Stimulated activated naive B cell treated with anti-CD40 and anti-IgM and Interleukin-4, amounts not matched to agents 10 μg/mL and 1 μg/mL and 100 μg/mL, for 72 hours (primary cell): Measurements from ENCODE around the gene L3MBTL1.
A peak's percentile ranks its signal among the peaks of the same experiment; 100 is the strongest.

Source experiments
- ATAC-seq, 2 donors: fragments of 150-1000 bp; cut with Tn5 transposase; replicated peaks; 2 replicates each; pipeline ENCODE4 v1.10.0; 2021; ENCODE audit warnings: moderate library complexity in 1 of 2
- DNase-seq: peaks from one replicate; pipeline ENCODE4 v3.0.0; 2021
- H3K27ac Mint-ChIP-seq: one replicate; pipeline ENCODE4 v1.8.0; 2022; ENCODE audit warnings: mild to moderate bottlenecking, mixed read lengths
- H3K27me3 Mint-ChIP-seq, 2 donors: one replicate each; pipeline ENCODE4 v1.8.0; 2022; ENCODE audit warnings: mixed read lengths in 2 of 2
- H3K36me3 Mint-ChIP-seq, 2 donors: one replicate each; pipeline ENCODE4 v1.8.0; 2022; ENCODE audit warnings: mixed read lengths in 2 of 2, mild to moderate bottlenecking in 1 of 2
- H3K4me1 Mint-ChIP-seq, 2 donors: one replicate each; pipeline ENCODE4 v1.8.0; 2022; ENCODE audit warnings: mixed read lengths in 2 of 2, mild to moderate bottlenecking in 1 of 2
- H3K4me3 Mint-ChIP-seq, 2 donors: one replicate each; pipeline ENCODE4 v1.8.0; 2022; ENCODE audit warnings: mild to moderate bottlenecking in 2 of 2, mixed read lengths in 2 of 2, moderate library complexity in 1 of 2
- H3K9me3 Mint-ChIP-seq, 2 donors: one replicate each; pipeline ENCODE4 v1.8.0; 2022; ENCODE audit warnings: mixed read lengths in 2 of 2, mild to moderate bottlenecking in 1 of 2

Gene L3MBTL1

GRCh38 chr20:43544501-43544900 is 37.0 kb downstream of the L3MBTL1 start:
- peaks cover 4% of the 10 kb centered on the region in 2 donors for H3K9me3 Mint-ChIP-seq
- no peak overlapping the region for H3K4me3 Mint-ChIP-seq
- DNase-seq: no peak
- peaks cover 13 to 28% of the 10 kb centered on the region in 2 donors for H3K36me3 Mint-ChIP-seq
- no peak for ATAC-seq
- no peaks in the 10 kb centered on the region for H3K4me1 Mint-ChIP-seq
- H3K27me3 Mint-ChIP-seq: no peaks in the 10 kb centered on the region
- H3K27ac Mint-ChIP-seq: peak overlapping the region; percentile 68

DNA sequence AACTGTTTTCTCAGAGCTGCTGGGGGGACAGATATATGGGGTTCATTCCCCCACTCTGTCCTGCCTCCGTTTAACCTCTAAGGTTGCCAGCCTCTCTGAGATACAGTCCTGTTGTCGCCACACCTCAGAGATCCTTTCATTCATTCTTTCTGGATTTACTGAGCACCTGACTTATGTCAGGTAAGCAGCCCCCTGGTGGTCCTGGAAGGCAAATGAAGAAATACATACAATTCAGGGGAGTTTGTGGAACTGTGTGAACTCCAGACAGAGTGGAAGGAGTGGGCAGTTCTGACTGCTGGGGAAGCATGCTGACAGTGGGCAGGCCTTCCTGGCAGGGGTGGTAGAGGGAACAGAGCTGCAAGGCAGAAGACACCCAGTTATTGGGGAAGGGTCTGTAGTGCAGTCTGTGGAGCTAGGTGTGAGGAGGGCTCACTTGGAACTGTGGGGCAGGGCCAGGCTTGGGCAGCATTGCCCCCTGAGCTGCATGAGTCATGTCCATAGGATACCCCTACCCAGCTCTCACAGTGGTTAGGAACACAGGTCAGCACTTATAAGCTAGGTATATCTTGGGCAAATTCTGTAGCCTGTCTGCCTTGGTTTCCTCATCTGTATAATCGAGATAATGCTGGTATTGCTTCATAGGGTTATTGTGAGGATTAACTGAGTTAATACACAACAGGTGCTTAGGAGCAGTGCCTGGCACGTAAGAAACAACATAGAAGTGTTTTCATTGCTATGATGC is 38.5 kb downstream of the L3MBTL1 start:
- H3K27me3 Mint-ChIP-seq: no peaks in the 10 kb centered on the region
- peaks cover 4% of the 10 kb centered on the region in 2 donors for H3K9me3 Mint-ChIP-seq
- H3K36me3 Mint-ChIP-seq: peaks cover 13 to 25% of the 10 kb centered on the region in 2 donors
- no peak for ATAC-seq
- no peak overlapping the region for H3K4me3 Mint-ChIP-seq
- H3K27ac Mint-ChIP-seq: no peak overlapping the region
- H3K4me1 Mint-ChIP-seq: no peaks in the 10 kb centered on the region
- DNase-seq: no peak

DNA sequence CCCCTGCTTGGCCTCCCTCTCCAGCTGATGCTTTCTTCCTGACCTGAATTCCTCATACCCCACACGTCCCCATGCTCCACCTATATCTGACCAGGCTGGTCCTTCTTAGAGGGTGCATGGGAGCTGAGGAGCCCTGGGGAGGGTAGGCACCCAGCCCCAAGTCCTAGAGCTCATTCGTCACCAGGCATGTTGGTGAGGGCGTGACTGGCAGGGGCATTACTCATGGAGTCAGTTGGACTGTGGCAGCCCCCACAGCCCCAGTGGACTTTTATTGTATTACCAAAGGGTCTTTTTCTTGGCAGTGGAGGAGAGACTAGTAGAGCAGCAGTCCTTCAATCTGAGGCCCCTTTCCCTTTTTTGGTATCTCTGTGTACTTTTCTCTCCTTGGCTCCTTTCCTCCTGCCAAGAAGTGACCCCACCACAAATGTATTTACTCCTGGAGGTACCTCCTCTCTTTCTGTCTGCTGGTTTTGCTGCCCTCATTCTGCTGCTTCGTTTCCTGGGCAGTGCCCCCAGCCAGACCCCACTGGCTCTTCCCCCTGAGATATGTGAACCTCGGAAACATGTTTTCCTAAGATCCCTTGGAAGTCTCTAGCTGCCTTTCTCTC is 40.9 kb downstream of the L3MBTL1 start:
- ATAC-seq (no peak), DNase-seq (no peak)
- Mint-ChIP-seq H3K4me3 (no peak overlapping the region), H3K9me3 (peaks cover 4% of the 10 kb centered on the region in 2 donors), H3K27me3 (no peaks in the 10 kb centered on the region), H3K4me1 (no peaks in the 10 kb centered on the region), H3K27ac (no peak overlapping the region), H3K36me3 (peaks cover 13 to 30% of the 10 kb centered on the region in 2 donors)

DNA sequence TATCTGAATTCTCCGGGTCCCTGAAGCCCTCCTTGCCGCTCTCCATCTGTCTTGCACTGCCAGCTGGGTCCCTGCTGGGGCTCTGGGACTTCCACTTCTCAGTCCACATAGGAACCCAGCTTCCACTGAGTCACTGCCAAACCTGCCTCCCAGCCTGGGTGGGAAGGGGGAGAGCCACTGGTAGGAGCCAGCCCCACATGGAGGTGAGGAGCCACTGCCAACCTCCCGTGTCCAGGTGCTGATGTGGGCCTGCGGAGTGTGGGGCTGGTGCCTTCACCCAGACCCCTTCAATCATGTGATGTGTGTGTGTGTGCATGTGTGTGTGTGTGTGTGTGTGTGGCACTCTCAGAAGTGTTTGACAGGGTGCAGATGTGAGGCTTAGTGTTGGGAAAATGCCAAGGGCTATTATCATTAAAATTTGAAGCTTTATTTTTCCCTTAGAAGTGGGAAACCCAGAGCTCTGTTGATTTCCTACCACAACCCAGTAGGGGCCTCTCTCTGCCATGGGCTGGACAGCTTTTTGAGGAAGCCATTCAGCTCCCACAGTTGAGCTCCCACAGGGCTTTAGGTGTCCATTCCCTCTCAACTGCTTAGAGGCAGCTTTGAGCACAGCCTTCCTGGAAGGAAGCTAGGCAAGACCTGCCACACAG is 42.0 kb downstream of the L3MBTL1 start:
- Mint-ChIP-seq H3K36me3 (peaks cover 13 to 30% of the 10 kb centered on the region in 2 donors), H3K27ac (no peak overlapping the region), H3K27me3 (no peaks in the 10 kb centered on the region), H3K4me3 (no peak overlapping the region), H3K4me1 (no peaks in the 10 kb centered on the region), H3K9me3 (peaks cover 4% of the 10 kb centered on the region in 2 donors)
- ATAC-seq: no peak
- DNase-seq: no peak

DNA sequence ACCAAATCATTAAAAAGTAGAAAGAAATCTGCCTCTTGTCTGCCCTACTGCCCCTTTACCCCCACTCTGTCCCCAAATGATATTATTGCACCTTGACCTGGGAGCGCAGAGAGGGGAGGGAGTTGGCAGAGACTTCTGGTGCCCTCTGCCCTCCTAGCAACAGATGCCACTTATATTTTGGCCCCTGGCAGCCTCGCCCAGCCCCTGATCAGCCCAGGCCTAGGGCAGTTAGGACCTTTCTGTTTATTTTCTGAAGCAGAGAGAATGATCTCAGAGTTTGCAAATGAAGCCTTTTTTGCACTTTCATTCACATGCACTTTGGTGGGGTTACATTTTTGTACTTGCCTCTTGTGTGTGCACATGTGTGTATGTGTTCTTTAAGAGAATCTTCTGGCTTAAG is 43.0 kb downstream of the L3MBTL1 start:
- peaks cover 4% of the 10 kb centered on the region in 2 donors for H3K9me3 Mint-ChIP-seq
- DNase-seq (no peak), ATAC-seq (no peak)
- no peaks in the 10 kb centered on the region for H3K27me3 Mint-ChIP-seq
- no peak overlapping the region for H3K4me3 Mint-ChIP-seq
- peaks cover 13 to 30% of the 10 kb centered on the region in 2 donors for H3K36me3 Mint-ChIP-seq
- no peaks in the 10 kb centered on the region for H3K4me1 Mint-ChIP-seq
- no peak overlapping the region for H3K27ac Mint-ChIP-seq

GRCh38 chr20:43554369-43554768 is 46.9 kb downstream of the L3MBTL1 start:
- Mint-ChIP-seq H3K27me3 (peaks cover 0 to 5% of the 10 kb centered on the region in 2 donors), H3K9me3 (no peaks in the 10 kb centered on the region), H3K36me3 (peaks cover 0 to 6% of the 10 kb centered on the region in 2 donors), H3K4me3 (no peak overlapping the region), H3K27ac (no peak overlapping the region), H3K4me1 (no peaks in the 10 kb centered on the region)
- DNase-seq (no peak), ATAC-seq (no peak)

- Mint-ChIP-seq H3K9me3 (no peaks in the 10 kb centered on the region), H3K27ac (no peak within 1 kb of the TSS), H3K36me3 (no peaks in the 10 kb centered on the region), H3K27me3 (peaks cover 0 to 5% of the 10 kb centered on the region in 2 donors), H3K4me3 (no peak within 1 kb of the TSS), H3K4me1 (no peaks in the 10 kb centered on the region)
- no peak for DNase-seq
- no peak for ATAC-seq
These were observed 51.1 kb downstream of the L3MBTL1 start, which contains the start of gene SGK2 for GRCh38 chr20:43558412-43559146. TSS of gene SGK2 (plus strand) at chr20:43559027. CDS start at chr20:43566496, 7,469 bp downstream.

DNA sequence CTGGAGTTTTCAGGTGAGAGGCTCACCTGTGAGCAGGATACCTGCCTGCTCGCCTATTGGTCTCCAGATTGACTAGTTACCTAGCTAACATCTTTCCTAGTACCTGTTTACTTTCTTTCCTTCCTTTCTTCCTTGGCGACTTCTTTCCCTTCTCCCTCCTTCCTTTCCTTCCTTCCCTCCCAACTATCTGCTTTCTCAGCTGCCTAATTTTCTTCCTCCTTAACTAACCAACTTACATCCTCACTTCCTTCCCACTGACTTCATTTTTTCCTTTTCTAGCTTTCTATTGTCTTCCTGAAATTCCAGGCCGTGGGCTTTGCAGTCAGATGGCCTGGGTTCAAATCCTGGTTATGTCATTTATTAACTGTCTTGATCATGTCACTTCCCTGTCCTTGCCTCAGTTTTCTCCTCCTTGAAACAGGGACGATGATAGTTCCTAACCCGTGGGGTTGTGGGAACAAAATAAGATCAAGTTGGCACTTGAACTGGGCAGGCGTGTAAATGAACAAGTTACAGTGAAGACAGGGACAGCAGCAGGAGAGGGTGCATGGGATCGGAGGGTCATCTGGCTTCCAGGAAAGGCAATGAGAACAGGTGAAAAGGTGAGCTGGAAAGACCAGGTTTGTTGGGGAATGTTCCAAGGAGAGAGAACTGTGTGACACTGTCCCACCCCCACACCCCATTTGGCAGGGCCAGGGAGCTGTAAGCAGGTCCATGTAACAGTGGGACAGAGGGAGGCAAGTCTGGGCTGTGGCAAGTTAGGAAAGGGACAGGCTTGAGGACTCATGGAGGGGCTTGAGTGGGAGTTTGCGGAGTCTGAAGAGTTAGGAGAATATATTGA is 51.9 kb downstream of the L3MBTL1 start:
- Mint-ChIP-seq H3K4me1 (no peaks in the 10 kb centered on the region), H3K36me3 (no peaks in the 10 kb centered on the region), H3K4me3 (no peak overlapping the region), H3K27ac (no peak overlapping the region), H3K27me3 (peaks cover 0 to 5% of the 10 kb centered on the region in 2 donors), H3K9me3 (no peaks in the 10 kb centered on the region)
- DNase-seq (no peak), ATAC-seq (no peak)

DNA sequence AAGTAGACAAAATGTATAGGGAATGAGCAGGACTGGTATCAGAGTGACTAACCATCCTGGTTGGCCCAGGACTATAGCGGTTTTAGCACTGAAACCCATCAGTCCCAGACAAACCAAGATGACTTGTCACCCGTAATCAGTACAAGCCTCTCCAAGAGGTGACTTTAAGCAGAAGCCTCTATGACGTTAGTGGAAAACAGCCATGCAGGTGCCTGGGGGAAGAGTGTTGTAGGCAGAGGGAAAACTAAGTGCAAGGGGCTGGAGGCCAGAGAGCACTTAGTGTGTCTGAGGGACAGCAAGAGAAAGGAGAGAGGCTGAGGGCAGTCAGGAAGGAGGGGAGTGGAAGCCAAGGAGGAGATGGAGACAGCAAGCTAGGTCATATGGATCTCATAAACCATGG is 53.5 kb downstream of the L3MBTL1 start:
- Mint-ChIP-seq H3K9me3 (no peaks in the 10 kb centered on the region), H3K4me1 (no peaks in the 10 kb centered on the region), H3K4me3 (no peak overlapping the region), H3K27me3 (peaks cover 0 to 5% of the 10 kb centered on the region in 2 donors), H3K36me3 (no peaks in the 10 kb centered on the region), H3K27ac (no peak overlapping the region)
- DNase-seq (no peak), ATAC-seq (no peak)

GRCh38 chr20:43563429-43563828 is 55.9 kb downstream of the L3MBTL1 start:
- H3K9me3 Mint-ChIP-seq: no peaks in the 10 kb centered on the region
- H3K4me1 Mint-ChIP-seq: no peaks in the 10 kb centered on the region
- H3K36me3 Mint-ChIP-seq: no peaks in the 10 kb centered on the region
- ATAC-seq (no peak), DNase-seq (no peak)
- H3K4me3 Mint-ChIP-seq: no peak overlapping the region
- H3K27ac Mint-ChIP-seq: no peak overlapping the region
- H3K27me3 Mint-ChIP-seq: no peaks in the 10 kb centered on the region

- Mint-ChIP-seq H3K27me3 (no peaks in the 10 kb centered on the region), H3K36me3 (no peaks in the 10 kb centered on the region), H3K4me1 (no peaks in the 10 kb centered on the region), H3K27ac (no peak overlapping the region), H3K4me3 (no peak overlapping the region), H3K9me3 (no peaks in the 10 kb centered on the region)
- DNase-seq: no peak
- ATAC-seq: no peak
These were observed 56.5 kb downstream of the L3MBTL1 start for GRCh38 chr20:43563991-43564390.

DNA sequence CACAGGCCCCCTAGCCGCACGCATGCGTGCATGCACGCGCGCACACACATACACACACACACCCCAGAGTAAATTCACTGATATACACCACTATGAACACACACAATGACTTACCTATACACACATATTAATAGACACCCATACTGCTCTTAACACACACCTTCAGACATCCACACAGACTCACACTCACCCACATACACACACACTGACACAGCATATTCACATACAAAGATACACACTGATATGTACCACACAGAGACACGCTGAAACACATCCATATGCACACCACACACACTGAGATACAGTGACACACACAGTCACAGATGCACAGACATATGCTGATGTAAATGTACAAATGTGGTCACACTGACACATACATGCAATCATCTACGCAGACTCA is 57.0 kb downstream of the L3MBTL1 start:
- Mint-ChIP-seq H3K27me3 (no peaks in the 10 kb centered on the region), H3K4me1 (no peaks in the 10 kb centered on the region), H3K4me3 (no peak overlapping the region), H3K36me3 (no peaks in the 10 kb centered on the region), H3K9me3 (no peaks in the 10 kb centered on the region), H3K27ac (no peak overlapping the region)
- DNase-seq (no peak), ATAC-seq (no peak)

- ATAC-seq: no peak
- no peak overlapping the region for H3K27ac Mint-ChIP-seq
- no peak for DNase-seq
These were observed 57.7 kb downstream of the L3MBTL1 start for GRCh38 chr20:43564993-43565757.

More at GRCh38 chr20:43564993-43565757, 57.7 kb downstream of the L3MBTL1 start:
- no peaks in the 10 kb centered on the region for H3K9me3 Mint-ChIP-seq
- H3K4me1 Mint-ChIP-seq: no peaks in the 10 kb centered on the region
- H3K36me3 Mint-ChIP-seq: no peaks in the 10 kb centered on the region
- H3K4me3 Mint-ChIP-seq: no peak overlapping the region
- no peaks in the 10 kb centered on the region for H3K27me3 Mint-ChIP-seq
